GM21619 (cell line): ENCODE results near the gene MED13L.
"Not testable (repeated sequence)": the region's sequence is repeated elsewhere in the genome, so short reads cannot be mapped to it uniquely, and the experiment has no call there.

ENCODE experiments used
- ATAC-seq: cut with Tn5 transposase; IDR thresholded peaks from one replicate; pipeline ENCODE4 v1.9.1; 2021; ENCODE audit not compliant: unreplicated experiment

The MED13L gene

GRCh38 chr12:116304621-116305020 lies 27.1 kb upstream of the MED13L start:
- ATAC-seq: no peak

- no peak for ATAC-seq
Observed at GRCh38 chr12:116303929-116304328, 26.4 kb upstream of the MED13L start.

DNA sequence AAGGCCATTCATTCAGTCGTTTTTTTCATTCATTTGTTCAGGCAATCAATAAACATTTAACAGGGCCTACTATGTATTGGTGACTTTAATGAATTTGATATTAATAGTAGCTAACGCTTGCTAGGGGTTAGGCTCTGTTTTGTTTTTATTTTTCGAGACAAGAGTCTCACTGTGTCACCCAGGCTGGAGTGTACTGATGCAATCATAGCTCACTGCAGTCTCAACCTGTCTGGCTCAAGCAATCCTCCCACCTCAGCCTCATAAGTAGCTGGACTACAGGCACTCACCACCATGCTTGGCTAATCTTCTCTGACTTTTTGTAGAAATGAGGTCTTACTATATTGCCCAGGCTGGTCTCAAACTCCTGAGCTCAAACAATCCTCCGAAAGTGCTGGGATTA lies 25.6 kb upstream of the MED13L start:
- ATAC-seq: no peak

GRCh38 chr12:116302166-116303058 lies 24.9 kb upstream of the MED13L start:
- no peak for ATAC-seq

GRCh38 chr12:116301621-116302020 lies 24.1 kb upstream of the MED13L start:
- no peak for ATAC-seq

DNA sequence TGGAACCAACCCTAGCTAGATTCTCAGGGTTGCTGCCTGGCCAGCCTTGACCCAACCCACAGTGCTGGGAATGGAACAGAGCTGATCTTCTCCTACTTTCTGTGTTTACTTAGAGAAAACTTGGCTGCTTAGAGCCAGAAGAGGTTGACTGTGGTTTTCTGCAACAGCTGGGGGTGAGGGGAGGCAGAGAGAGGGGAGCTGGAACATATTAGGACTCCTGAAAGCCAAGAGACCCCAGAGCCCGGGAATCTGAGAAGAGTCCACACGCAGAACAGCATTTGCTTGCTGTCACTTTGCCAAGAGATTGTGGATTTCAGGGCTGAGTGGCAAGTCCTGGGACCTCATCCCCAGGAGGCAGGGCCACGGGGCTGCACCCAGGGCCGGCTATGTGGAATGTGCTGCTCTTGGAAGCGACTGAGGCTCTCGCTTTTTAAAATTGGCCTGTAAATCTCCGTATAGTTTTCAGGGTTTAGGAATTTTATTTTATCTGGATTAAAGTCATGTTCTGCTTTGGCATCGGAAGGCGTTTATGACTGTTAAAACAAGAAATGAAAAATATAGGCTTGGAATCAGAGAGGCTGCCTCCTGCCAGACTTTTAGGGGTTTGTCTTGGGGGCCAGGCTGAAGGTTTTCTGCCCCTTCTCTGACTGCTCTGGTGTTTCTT lies 22.3 kb upstream of the MED13L start:
- ATAC-seq: no peak

DNA sequence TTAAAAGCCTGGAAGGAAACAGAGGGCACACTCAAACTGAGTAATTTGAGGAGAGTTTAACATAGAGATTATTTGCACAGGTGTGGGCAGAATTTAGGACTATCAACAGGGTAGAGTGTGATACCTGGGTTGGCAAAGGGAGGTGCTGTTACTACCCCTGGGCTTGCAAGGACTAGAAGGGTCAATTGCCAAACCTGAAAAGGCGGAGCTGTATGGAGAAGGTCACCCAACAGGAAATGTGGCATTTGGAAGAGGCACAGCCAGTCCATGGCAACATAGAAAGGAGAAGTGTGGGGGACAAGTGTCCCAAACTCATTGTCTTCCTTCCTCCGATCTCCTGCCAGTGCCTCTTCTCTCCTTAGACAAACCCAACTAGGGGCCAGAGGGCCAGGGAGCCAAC lies 21.6 kb upstream of the MED13L start:
- ATAC-seq: no peak

DNA sequence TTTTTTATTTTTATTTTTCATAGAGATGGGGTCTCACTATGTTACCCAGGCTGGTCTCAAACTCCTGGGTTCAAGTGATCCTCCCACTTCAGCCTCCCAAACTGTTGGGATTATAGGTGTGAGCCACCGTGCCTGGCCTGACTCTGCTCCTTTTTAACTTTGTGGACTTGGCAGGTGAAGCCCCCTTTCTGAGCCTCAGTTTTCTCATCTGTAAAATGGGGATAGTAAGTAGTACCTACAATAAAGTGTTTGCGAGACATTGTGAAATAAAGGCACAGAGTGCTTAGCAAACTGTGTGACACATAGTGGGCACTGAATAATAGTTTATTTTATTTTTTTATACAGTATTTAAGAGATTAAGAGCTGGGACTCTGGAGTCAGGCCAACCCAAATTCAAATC lies 21.1 kb upstream of the MED13L start:
- ATAC-seq: no peak

GRCh38 chr12:116297224-116297834 lies 19.8 kb upstream of the MED13L start:
- no peak for ATAC-seq

GRCh38 chr12:116295327-116296263 lies 18.1 kb upstream of the MED13L start:
- ATAC-seq: no peak

GRCh38 chr12:116294454-116295165 lies 17.1 kb upstream of the MED13L start:
- no peak for ATAC-seq

DNA sequence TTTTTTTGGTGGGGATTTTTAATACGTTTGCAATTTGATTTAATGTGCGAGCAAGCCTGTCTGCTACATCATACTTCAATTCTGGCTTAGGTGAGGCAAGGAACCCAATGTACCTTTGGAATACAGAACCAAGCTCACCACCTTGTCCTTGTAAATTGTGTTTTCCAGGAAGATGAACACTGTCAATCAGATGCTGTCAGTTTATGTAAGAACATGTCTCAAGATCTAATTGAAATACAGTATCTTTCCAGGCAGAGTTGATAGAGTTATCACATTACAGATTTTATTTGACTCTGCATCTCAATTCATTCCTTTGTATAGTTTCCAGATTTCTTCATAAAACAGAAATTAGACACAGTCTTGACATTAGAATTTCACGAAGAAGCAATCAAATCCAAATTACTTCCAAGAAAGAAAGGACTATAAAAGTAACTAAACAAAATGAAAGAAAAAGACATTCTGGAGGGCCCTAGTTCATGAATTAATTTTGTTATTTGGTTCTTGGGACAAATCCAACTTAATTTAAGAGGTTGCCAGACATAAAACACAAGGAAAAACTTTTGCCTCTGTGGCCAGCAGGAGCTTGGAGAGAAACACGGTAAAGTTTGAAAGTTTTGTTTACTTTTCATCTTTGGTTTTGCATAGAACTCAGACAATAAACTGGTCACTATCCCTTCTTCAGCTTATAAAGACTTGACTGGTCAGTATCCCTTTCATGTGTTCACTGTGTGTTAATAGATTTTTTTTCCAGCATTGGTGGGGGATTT lies 16.4 kb upstream of the MED13L start:
- ATAC-seq: no peak

DNA sequence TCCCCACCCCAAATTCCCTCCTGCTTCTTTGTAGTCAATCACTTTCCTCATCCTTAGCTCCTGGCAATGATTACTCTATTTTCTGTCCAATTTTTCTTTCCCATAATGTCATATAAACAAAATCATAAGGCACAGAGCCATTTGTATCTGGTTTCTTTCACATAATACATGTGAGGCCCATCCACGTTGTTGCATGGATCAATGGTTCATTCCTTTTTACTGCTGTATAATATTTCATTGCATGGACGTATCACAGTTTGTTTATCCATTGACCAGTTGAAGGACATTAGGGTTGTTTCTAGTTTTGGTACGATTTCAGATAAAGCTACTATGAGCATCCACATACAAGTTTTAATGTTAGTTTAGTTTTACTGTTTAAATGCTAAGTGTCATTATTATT lies 13.7 kb upstream of the MED13L start:
- ATAC-seq: no peak

DNA sequence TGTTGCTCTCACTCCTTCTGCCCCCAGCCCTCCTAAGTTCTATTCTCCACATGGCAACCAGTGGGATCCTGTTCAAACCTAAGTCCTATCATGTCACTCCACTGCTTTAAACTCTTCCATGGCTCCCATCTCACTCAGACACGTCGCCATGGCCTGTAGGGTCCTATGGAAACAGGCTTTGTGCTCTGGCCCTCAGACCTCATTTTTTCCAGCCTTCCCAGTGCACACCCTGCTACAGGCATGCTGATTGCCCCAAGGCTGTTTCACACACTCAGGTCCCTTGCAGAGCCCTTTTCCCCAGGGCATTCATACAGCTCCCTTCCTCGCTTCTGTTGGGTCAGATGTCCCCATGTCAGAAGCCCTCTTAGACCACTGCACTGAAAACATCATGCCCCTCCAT lies 11.2 kb upstream of the MED13L start:
- no peak for ATAC-seq

DNA sequence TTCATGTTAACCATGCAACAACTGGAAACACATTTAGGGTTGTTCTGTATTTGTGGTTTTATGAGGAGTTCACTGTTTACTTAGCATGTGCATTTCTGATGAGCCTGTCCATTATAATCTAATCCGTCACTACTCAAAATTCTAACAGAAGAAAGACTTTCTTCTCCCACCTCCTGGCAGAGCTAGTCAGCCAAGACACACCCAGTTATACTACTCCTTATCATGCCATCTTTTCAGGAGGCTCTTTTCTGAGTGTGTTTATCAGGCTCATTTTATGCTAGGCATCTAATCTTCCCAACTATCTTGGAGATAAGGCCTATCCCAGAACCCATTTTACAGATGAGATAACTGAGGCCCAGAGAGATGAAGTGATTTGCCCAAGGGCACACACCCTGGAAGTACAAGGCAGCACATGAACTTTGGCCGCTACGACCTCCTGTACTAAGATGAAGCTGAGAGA lies 10.4 kb upstream of the MED13L start:
- ATAC-seq: no peak

- no peak for ATAC-seq
Observed at GRCh38 chr12:116284396-116284795, 6.9 kb upstream of the MED13L start.

- ATAC-seq: not testable (repeated sequence)
Observed at GRCh38 chr12:116283881-116284280, 6.4 kb upstream of the MED13L start.

DNA sequence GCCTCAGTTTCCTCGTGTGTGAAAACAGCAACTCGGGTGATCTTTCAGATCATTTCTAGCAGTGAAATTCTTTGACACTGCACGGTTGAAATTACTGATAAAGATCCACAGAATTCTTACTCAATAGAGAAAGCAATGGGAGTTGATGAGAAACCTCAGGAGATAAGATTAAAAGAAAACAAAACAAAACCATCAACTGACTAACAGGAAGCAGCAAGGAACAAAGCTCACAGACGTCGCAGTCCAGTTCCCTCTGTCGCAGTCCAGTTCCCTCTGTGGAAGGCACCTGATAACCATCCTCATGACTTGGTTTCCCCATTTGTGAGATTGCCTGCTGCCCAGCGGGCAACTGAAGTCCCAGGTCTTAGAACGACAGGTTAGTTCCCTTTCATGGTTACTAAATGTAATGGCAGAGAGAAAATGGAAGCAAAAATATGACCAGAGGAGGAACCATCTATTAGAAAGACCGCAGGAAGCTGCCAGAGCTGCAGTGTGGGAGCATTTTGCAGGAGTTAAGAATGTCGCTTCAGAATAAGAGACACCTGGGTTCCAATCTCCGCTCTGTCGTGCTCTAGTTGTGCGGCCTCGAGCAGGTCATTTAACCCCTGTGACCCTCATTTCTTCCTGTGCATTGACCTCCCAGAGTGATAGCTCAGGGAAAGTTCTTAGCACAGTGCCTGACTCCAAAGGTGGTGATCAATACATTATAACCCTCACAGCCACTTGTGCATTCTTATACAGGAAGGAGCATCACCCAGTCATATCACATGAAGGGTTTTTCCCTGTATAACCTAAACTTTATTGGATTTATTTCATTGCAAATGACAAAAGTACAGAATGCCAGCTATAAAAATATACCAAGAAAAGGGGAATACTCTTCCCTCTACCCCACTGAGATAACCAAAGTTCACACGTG lies 5.1 kb upstream of the MED13L start:
- no peak for ATAC-seq
